GM04504 (cell line): ENCODE measurements around the gene HLCS.

Experiments used
- DNase-seq: peaks from one replicate; pipeline ENCODE4 v3.0.0-alpha.2; 2012; ENCODE audit warnings: low read depth

The HLCS gene

DNA sequence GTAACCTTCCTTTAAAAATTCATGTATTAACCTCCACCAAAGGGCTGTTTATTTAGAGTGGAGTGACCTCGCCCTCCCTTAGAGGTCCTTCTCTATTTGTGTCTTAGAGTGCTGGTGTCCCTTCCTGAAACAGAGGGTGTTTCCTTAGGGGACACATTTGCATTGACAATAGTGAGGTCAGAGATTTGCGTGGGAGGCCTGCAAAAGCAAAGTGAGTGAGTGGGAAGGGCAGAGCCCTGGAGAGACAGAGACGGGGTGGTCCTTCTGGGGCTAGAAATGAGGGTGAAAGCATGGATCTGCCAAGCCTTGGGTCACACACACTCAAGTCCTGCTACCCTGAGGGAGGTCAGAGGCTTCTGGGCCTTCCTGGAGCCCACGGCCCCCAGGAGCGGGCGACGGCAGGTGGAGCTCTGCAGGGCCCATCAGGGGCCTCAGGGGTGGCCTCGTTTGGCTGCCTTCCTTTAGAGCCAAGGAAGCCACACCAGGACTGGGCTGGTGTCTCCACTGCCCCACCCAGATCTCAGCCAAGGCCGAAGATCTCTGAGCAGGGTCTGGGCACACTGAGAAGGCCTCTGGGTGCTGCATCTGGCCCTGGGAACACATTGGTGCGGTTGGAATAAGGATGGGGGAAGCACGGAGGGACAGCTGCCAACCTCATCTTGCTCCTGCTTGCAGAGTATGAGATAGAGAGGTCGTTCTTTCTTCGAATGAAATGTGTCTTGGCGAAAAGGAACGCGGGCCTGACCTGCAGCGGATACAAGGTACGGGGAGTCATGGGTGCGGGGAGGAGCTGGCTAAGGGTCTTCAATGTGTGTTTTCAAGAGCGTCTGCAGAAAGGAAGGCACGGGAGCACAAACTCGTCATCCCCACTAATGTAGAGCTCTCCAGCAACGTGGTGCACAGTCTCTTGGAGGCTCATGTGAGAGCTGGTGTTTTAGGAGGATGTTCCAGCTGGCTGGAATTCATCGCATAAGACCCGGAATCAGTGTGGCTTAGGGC, 243.8 kb downstream of the HLCS start:
- DNase-seq: no peak

- no peak for DNase-seq
Observed at GRCh38 chr21:36721817-36722216, 244.7 kb downstream of the HLCS start.

DNA sequence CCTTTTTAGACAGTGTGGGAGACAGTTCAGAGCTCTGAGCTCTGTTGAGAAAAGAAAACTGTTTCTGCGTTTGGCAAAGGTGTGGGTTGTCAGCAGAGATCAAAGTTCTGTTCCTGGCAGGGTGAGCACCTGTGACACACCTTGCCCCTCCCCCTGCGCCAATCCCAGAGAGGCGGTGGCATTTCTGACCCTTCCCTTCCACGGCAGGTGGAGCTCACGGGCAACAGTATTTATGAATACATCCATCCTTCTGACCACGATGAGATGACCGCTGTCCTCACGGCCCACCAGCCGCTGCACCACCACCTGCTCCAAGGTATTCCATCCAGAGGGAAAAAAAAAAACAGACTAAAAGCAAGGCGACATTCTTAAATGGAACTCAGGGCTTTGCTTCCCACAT, 246.9 kb downstream of the HLCS start:
- no peak for DNase-seq

GRCh38 chr21:36718951-36719501, 247.4 kb downstream of the HLCS start:
- DNase-seq: no peak

GRCh38 chr21:36717976-36718375, 248.5 kb downstream of the HLCS start:
- no peak for DNase-seq

DNA sequence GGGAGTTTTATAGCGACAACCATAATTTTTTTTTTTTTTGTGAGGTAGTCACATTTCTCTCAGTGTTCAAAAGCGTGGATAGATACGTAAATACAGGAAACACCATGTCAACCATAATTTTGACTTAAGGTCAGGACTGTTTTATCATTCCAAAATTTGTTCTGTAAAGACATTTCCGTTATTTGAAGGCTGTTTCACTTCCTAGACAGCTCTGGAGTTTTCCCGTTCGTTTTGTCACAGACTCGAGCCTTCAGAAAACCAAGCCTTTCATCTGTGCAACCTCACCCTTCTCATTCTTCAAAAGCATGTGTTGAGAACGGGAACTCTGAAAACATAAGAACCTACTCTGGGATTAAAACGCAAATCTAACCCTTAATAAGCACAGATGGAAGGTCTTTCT, 249.6 kb downstream of the HLCS start:
- DNase-seq: no peak

- no peak for DNase-seq
Observed at GRCh38 chr21:36716387-36716786, 250.1 kb downstream of the HLCS start.

DNA sequence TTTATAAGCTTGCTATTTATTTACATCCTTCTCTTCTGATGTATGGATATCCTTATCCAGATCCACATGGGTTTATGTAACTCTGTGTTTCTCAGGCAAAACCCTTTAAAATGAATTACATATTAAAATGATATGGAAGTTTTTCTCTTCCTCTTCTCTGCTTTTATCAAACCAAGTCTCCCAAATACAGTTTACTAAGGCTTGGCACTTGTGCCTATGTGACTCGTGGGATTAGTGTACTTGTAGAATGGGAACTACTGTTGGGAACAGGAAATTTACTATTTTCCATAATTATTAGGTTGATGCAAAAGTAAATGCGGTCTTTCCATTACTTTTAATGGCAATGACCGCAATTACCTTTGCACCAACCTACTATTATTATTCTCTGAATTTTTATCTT, 252.7 kb downstream of the HLCS start:
- no peak for DNase-seq

- DNase-seq: no peak
Observed at GRCh38 chr21:36710729-36711048, 255.8 kb downstream of the HLCS start.

DNA sequence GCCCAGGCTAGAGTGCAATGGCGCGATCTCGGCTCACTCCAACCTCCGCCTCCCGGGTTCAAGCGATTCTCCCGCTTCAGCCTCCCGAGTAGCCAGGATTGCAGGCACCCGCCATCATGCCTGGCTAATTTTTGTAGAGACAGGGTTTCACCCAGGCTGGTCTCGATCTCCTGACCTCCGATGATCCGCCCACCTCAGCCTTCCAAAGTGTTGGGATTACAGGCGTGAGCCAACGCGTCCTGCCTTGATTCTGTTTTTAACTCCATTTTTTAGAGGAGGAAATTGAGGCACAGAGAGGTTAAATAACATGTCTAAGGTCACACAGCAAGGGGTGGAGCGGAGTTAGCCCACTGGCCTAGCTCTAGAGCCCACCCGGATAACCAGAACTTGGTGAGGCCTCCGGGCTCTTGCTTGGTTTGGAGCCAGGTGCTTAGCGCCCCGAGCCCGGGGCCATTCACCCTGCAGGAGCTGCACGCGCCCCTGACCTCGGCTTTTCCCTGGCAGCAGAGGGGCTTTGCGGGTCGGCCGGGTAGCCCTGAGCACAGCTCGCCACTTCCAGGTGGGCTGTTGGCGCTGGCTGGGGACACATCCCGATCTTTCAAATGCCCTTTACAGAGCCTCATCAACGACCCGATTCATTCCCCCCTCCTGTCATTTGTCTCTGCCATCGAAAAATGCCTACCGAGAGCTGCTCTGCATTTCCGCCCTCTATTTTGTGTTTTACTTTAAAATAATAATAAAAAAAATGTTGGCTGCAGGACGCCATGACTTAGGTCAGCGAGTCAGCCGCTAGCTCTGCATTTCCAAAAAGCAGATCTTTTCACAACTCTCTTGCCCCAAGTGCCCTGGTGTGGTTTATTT, 256.4 kb downstream of the HLCS start:
- DNase-seq: no peak

DNA sequence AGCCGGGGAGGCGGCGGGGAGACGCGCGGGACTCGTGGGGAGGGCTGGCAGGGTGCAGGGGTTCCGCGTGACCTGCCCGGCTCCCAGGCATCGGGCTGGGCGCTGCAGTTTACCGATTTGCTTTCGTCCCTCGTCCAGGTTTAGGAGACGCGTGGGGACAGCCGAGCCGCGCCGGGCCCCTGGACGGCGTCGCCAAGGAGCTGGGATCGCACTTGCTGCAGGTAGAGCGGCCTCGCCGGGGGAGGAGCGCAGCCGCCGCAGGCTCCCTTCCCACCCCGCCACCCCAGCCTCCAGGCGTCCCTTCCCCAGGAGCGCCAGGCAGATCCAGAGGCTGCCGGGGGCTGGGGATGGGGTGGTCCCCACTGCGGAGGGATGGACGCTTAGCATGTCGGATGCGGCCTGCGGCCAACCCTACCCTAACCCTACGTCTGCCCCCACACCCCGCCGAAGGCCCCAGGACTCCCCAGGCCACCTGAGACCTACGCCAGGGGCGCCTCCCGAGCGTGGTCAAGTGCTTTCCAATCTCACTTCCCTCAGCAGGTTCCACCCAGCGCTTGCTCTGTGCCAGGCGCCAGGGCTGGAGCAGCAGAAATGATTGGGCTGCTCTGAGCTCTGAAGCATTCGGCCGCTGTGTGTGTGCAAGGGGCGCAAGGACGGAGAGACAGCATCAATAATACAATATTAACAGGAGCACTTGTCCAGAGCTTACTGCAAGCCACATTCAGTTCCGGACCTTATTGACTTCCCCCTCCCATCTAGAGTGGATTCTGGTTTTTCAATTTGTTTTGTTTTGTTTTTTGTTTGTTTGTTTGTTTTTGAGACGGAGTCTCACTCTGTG, 257.2 kb downstream of the HLCS start:
- no peak for DNase-seq

- no peak for DNase-seq
Observed at GRCh38 chr21:36708286-36709029, 258.0 kb downstream of the HLCS start.

DNA sequence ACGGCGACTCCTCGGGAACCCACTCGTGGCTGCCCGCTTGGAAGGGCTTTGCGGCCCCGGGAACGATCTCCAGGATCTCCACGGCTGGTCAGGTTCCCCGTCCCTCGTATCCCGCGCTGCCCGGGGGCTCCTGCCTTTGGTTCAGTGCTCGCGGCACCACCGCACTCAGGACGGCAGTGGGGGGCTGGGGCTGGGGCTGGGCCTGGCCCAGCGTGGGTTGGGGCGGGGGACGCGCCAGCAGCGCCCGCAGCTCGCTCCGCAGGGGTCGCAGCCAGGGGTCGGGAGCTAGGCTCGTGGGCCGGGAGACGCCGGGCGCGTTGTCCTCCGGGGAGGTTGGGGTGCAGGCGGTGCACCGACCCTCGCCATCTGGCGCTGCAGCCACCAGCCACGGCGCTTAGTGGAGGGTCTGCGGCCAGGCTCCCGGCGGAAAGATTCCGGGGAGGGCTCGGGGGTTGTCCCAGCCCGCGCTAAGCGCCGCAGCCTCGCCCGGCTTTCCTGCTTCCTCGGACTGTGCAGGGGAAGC, 258.6 kb downstream of the HLCS start:
- DNase-seq: no peak

DNA sequence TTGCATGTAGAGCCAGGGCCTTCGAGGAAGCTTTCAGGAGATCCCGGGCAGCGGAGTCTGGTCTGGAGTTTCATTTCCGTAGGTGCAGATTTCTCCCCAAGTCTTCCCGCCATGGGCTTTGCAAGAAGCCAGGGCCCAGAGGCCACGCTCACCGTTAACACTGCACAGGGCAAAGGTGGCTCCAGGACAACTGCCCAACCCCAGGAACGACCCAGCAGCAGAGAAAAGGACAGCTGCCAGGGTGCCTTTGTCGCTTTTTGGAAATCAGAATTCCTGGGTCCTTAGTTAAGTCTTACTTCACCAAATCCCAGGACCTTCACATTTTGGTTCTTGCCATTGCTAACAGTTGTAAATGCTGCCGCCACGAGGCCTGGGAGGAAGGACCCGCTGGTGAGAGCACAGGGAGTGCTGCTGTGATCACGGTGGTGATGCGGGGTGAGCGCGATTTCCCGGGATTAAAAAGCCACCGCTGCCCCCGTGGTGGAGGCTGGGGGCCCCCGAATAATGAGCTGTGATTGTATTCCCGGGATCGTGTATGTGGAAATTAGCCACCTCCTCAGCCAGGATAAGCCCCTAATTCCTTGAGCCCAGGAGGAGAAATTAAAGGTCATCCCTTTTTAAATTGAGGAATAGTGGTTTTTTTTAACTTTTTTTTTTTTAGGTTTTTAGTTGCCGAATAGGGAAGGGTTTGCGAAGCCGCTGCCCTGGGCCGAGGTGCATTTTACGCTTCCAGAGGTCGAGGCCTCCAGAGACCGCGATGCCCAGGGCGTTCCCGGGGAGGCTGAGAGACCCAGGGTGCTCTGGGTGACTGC, 259.3 kb downstream of the HLCS start:
- no peak for DNase-seq

GRCh38 chr21:36706482-36706852, 260.0 kb downstream of the HLCS start:
- no peak for DNase-seq

- DNase-seq: no peak
Observed at GRCh38 chr21:36705679-36706481, 260.6 kb downstream of the HLCS start.

DNA sequence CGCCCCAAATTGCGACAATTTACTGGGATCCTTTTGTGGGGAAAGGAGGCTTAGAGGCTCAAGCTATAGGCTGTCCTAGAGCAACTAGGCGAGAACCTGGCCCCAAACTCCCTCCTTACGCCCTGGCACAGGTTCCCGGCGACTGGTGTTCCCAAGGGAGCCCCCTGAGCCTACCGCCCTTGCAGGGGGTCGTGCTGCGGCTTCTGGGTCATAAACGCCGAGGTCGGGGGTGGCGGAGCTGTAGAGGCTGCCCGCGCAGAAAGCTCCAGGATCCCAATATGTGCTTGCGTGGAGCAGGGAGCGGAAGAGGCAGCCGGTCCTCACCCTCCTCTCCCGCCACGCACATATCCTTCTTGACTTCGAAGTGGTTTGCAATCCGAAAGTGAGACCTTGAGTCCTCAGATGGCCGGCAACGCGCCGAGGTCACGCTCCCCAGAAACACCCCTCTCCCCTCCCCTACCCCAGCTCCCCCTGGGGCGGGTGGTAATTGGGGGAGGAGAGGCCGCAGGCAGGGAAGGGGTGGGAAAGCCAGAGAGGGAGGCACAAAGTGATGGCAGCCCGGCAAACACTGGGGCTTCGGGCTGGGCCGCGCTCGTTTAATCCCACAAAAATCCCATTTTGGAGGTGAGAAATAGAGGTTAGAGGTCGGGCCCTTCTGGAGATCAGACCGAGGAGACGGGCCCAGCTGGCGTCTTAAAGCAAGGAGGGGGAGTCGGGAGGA, 261.4 kb downstream of the HLCS start:
- DNase-seq: no peak

- DNase-seq: no peak
Observed at GRCh38 chr21:36704281-36704957, 262.1 kb downstream of the HLCS start.
